Measurements from ENCODE around the gene AMER2.

Gene AMER2

DNA sequence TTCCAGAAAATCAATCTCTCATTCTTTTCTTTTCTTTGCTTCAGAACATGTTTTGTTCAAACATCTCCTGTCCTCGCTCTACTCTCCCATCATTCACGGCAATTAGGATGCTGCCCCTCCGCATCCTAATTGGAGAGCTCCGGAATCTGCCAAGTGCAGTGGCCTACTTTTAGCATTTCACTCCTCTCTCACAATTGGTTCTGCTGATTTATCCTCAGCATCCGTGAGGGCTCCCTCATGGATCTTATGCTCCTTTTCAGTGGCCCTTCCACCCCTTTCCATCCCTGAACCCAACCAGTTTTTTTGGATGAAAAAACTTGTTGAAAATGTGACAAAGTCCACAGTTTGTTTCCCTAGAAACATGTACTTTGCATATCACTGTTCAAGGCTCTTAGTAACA is 22.4 kb downstream of the AMER2 start:
- no peak for DNase-seq

DNA sequence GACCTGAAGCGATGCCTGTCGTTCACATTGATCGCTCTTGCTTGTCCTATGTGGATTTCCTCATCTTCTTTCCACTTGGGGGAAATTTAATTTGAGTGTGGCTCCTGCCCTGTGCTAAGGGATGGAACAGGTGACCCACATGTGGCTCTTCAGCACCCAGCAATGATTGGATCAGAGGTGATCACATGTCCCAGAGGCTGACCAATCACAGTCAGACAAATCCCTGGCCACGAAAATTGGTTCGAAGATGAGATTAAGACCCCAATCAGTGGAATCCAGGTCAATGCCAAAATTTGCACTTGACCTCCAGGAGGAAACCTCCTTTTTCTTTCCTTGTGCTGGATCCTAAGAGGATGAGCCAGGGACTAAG is 23.7 kb downstream of the AMER2 start:
- DNase-seq = no peak

DNA sequence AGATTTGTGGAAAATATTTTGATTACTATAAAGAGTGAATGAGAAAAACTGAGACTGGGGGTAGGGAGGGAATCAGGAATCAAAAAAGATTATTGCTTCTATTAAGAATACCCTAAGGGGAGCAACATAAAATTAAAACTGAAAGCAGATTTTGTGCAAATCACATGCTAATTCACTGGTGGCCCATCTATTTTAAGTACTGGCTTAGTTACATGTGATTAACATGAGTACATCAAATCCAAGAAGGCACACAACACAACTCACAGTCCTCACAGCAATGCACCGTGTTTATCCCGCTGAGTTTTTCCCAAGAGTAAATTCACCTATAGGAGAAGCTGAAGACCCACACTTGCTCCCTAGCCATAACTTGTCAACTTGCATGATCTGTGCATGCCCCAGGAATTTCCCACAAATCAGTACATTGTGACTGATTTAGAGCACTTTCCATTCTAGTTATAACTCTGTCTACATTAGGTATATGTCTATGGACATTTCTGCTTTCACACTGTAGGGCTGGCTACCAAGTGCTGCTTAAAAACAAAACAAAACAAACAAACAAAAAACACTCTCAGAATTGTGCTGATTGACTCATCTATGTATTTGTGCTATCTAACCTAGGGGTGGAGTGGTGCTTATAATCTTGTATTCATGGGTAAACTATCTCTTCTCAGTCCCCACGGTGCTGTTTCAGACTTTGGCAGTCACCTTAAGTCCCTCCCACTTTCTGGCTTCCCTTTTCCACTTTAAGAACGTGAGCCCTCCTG is 24.3 kb downstream of the AMER2 start:
- no peak for DNase-seq

DNA sequence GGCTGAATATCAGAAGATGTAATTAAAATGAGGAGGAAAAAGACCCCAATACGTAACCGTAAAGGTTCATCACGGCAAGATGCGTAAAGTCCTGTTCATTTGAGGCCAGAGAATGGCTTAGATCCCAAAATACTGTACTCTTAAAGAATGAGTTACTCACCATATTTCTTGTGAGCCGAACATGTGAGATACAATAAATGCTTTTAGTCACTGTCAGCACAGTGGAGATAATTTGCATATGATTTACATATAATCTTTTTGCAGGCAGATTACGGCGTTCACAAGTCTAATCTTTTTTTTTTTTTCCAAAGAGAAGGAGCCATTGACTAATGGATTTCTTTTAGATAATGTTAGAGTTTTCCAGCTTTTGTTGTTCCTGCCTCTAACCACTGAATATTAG is 28.4 kb downstream of the AMER2 start:
- no peak for DNase-seq

DNA sequence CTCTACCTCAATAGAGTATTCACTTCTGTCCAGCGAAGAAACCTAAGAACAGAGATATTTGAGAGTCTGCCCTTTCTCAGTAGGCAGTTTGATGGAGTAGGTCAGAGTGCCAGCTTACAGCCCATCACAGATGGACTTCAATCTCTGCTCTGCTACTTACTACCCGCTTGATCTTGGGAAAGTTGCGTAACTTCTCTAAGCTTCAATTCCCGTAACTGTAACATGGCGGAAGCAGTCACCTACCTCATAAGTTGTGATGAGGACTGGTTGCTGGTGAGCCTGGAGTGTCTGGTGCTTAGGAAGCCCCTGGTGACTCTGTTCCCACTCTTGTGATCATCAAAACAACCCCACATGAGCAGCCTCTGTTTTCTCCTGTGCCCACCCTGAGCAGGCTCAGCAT is 31.0 kb downstream of the AMER2 start:
- no peak for DNase-seq

DNA sequence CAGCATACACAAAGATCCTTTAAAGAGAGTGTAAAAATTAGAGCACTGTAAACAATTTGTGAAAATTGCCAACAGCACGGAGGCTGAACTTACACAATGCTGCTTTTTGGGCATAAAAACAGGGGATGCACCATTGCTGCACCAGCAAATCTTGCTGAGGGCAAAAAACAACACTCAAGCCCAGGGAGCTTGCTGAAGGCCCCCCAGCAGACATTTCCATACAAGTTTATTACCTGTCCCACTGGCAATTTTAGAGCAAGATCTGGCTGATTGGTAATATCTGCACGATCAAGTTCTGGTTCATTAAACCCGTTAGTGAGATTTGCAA is 34.3 kb downstream of the AMER2 start:
- DNase-seq = no peak

DNA sequence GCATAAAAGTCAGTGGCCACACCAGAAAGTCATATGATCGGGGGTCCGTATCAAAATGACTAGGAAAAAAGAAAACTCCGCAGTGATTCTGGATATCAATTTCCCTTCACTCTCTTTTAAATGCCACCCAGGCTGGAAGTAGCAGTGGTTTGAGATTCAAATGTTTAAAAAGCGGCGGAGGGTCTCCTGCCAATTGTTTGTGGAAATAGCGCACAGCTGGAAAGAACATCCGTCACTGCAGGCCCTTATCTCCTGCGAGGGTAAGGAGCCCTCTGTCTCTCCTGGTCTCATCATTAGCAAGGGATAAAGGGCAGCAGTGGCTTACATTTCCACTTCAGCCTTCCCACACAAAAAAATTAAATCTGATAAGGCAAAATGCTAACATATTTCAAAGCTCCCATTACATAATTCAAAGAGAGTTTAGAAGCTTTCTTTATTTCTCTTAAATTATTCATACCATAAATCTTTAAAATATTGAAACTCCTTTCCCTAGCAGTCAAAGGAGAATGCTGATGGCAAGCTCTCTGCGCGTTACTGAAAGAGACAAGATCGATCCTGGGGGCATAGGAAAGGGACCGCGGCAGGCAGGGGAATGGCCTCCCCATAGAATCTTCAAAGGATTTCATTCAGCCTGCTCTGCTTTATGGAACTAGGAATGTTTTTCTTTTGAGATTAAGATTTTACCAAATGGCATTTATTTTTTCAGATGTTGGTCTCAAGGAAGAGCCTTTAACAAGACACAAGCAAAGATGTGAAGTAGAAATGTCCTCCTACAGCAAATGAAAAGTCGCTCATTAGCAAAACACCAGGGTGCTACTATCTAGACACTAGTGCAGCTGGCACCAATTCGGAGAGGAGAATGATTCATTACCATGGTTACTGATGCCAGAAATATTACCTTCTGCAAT is 35.0 kb downstream of the AMER2 start:
- DNase-seq = no peak

DNA sequence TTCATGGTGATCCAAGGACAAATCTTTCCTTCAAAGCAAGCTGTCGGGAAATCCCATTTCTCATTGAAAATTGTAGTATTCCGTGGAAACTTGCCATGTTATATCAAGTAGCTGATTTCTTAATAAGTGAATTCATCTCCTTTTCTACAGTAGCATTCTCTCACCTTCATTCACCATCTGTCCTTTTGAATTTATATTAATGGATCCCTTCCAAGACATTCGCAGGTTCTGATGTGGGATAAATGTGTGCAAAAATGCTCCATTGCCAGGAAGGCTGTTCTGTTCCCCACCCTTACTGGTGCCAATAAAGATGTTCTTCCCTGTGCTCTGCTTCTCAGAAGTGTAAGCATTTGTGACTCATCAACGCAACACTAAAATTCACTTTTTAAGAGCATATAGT is 36.2 kb downstream of the AMER2 start:
- no peak for DNase-seq

DNA sequence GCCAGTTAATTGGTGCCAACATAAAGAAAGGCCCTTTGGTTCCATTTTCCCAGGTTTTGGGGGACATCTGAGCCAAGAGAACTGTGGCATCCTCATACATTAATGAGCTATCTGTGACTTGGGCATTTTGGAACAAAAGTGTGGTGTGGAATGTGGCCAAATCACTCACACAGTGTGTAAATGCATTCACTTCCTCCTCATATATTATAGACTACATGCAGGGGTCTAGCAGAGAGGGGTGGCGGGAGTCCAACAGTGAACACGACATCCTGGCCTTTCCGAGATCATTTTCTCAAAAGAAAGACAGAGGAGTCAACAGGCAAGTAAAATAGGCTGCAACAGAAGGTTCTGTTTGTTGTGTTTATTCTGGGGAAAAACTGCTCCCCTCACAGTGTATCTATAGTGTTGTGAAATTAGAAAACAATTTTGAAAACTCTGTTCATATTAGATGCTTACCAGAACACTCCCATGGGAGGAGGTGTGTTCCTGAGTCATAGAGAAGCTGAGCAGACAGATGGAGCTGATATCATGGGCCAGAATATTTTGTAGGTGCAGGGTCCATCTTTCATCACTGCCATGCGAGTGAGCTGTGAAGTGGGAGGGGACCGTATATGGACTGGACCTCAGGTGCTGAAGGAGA is 39.2 kb downstream of the AMER2 start:
- DNase-seq = no peak

DNA sequence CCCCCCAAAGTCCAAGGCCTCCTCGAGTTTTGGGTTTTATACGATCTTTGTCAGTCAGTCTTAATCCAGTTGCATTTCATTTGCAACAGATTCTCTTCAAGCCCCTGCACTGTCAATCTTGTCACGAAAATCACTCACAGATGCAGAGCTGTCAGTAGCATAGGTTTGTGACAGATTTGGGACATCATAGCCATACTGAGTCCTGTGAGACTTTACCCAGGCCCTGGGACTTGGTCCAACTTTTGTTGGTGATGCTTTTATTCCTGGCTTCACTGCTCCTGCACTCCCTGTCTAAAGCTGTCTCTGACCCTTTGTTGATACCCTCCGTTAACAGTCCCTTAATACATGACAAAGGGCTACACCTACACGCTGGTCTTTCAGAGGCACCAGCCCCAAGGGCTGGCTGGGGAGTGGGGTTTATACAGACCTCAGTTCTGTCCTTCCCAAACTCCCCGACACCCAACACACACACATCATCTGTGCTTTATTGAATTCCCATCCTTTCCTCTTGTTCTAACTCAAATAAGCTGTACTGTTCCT is 40.1 kb downstream of the AMER2 start:
- no peak for DNase-seq

DNA sequence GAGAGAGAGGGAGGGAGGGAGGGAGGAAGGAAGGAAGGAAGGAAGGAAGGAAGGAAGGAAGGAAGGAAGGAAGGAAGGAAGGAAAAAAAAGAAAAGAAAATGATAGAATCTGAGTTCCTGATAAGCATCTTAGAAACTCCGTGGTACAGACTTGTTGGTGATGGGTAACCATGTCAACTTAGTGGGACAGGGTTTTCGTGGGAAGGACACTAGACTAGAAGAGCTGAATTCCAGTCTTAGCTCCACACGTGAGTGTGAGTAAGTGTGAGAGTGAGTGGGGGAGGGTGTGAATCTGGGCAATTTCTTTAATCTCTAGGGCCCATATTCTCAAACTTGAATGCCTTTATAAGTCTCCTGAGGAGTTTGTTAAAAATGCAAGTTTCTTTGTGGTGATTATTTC is 41.1 kb downstream of the AMER2 start:
- no peak for DNase-seq

DNA sequence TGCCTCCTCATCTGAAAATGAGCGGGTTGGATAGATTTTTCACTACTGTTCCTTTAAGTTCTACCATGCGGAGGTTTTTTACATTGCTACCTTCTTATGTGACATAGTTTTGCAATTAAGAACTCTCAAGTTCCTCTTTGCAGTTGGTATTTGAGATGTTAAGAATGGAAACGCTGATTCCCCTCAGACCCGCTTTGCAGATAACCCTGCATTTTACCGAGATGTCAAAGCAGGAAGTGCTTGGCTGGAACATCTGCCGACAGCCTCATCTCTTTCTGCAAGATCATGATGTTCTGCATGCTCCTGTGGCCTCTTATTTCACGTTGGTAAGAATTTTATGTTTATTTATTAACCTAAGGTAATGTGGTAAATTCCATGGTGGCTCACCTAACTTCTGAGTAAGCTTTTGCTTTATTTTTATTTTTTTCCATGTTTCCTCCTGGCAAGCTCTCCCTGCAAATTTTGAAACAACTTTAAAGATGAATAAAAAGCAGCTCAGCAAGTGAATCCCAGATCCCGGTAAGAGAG is 53.6 kb downstream of the AMER2 start:
- DNase-seq = no peak

DNA sequence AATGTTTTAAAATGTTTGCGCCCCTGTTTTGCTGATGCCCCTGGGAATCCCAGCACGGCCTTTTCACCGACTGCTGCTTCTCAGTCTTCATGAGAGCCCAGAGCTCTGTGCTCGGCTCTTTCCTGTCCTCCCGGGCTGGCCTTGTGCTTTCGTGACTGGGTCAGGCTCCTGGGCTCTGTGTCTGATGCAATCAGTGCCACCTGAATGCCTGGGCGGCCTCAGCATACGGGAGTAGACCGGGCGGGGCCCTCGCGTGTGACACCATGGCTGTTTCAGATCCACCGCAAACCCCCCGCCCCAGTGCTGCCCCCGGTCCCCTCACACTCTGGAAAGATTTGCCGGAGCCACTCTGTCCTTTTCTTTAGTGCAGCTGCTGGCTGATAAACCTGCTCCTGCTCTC is 54.8 kb downstream of the AMER2 start:
- no peak for DNase-seq

DNA sequence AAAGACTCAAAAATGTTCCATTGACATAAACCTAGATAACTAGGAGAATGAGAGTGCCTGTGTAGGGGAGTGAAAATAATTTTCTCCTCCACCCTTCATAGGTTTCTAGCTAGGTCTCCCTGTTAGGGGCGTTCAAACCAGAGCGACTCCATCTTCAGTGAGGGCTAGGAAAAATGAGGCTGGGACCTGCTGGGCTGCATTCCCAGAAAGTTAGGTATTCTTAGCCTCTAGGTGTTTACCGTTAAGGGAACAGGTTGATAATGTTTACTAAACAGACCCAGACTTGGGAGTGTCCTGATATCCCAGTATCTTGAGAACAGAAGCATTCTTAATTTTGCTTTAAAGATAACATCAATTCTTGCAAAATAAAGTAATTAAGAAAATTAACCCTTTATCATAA is 56.0 kb downstream of the AMER2 start:
- no peak for DNase-seq

DNA sequence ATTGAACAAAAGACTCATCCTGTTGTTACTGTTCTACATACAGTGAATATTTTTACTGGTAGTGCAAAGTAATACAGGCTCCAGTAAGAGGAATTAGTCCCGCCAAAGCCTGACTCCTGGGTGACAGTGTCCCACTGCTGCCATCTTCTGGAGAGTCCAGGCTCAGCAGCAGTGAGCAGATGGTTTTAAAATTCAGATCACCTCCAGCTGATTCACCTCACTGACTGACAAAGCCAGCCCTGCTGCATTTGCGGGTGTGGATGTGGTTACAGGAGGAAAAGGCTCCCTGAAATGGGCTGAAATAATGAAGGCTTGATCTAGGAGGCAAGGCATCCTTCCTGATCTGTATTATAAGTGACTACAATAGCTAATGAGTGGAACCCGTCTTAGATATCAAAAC is 57.9 kb downstream of the AMER2 start:
- peak; percentile 45 for DNase-seq

DNA sequence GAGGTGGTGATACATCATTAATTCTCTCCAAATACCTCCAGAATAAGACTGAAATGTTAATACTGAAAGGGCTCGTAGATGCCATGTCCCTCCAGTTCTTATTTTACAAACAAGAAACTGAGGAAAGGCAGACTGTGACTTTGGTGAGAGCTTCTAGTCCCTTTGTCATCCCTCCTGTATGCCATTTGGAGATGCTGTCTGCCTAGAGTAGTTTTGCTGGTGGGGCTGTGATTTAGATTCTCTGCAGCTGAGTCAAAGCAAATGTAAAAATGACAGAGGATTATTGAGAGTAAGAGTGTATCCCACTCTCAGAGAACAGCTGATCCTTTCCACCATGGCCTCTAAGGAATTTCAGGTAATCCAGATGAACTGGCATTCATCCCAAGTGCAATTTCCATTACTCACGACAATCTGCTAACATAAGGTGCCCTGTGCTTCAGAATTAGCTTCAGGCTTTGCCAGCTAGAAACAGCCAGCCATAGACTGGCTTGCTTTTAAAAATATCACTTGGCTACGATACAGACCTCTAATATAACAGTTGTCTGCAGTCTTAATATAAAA is 59.3 kb downstream of the AMER2 start:
- DNase-seq = no peak
